Measurements from ENCODE around the gene STN1.

The STN1 gene

GRCh38 chr10:103918053-103918846, at the start of gene STN1:
TSS of gene STN1 (minus strand) at chr10:103918184. CDS start at chr10:103917594, 590 bp downstream.
- ATAC-seq (peak; percentile 95), DNase-seq (ENCODE audit: low spot score in 2 of 2) (peak; percentile 87 to 97)
- Mint-ChIP-seq H3K4me3 (peak within 1 kb of the TSS; percentile 96), H3K9me3 (no peaks in the 10 kb centered on the region), H3K4me1 (peaks cover 29% of the 10 kb centered on the region), H3K27ac (peak within 1 kb of the TSS; percentile 91), H3K36me3 (peaks cover 13% of the 10 kb centered on the region)

GRCh38 chr10:103967448-103968071, 49.6 kb upstream of the STN1 start:
- H3K27ac Mint-ChIP-seq, result peak overlapping the region; percentile 89
- peak in 1 of 2 donors; percentile 62 for DNase-seq (ENCODE audit: low spot score in 2 of 2)
- peaks cover 26% of the 10 kb centered on the region for H3K4me1 Mint-ChIP-seq
- H3K36me3 Mint-ChIP-seq, result peaks cover 18% of the 10 kb centered on the region
- peak; percentile 60 for ATAC-seq
- no peaks in the 10 kb centered on the region for H3K9me3 Mint-ChIP-seq
- peak overlapping the region; percentile 86 for H3K4me3 Mint-ChIP-seq

GRCh38 chr10:103966671-103967447, 48.9 kb upstream of the STN1 start, which contains the start of gene SLK:
TSS of gene SLK (plus strand) at chr10:103967140. CDS start at chr10:103967746, 606 bp downstream.
- peak; percentile 92 for ATAC-seq
- Mint-ChIP-seq H3K9me3 (no peaks in the 10 kb centered on the region), H3K27ac (peak within 1 kb of the TSS; percentile 97), H3K36me3 (peaks cover 13% of the 10 kb centered on the region), H3K4me3 (peak within 1 kb of the TSS; percentile 86), H3K4me1 (peaks cover 19% of the 10 kb centered on the region)
- DNase-seq (ENCODE audit: low spot score in 2 of 2), result peak; percentile 90

GRCh38 chr10:103960103-103960502, 42.1 kb upstream of the STN1 start:
- H3K27ac Mint-ChIP-seq, result no peak overlapping the region
- no peaks in the 10 kb centered on the region for H3K4me1 Mint-ChIP-seq
- no peak overlapping the region for H3K4me3 Mint-ChIP-seq

GRCh38 chr10:103958996-103959395, 41.0 kb upstream of the STN1 start:
- H3K4me1 Mint-ChIP-seq, result no peaks in the 10 kb centered on the region
- no peak for ATAC-seq
- no peak for DNase-seq (ENCODE audit: low spot score in 2 of 2)
- no peak overlapping the region for H3K4me3 Mint-ChIP-seq
- no peak overlapping the region for H3K27ac Mint-ChIP-seq
- H3K9me3 Mint-ChIP-seq, result no peaks in the 10 kb centered on the region
- peaks cover 6% of the 10 kb centered on the region for H3K36me3 Mint-ChIP-seq

More at GRCh38 chr10:103960103-103960502, 42.1 kb upstream of the STN1 start:
- Mint-ChIP-seq H3K9me3 (no peaks in the 10 kb centered on the region), H3K36me3 (peaks cover 4% of the 10 kb centered on the region)
- DNase-seq (ENCODE audit: low spot score in 2 of 2) (no peak), ATAC-seq (no peak)

GRCh38 chr10:103954543-103954942, 36.6 kb upstream of the STN1 start:
- ATAC-seq, result no peak
- Mint-ChIP-seq H3K4me1 (no peaks in the 10 kb centered on the region), H3K4me3 (no peak overlapping the region), H3K36me3 (peaks cover 6% of the 10 kb centered on the region), H3K9me3 (no peaks in the 10 kb centered on the region), H3K27ac (no peak overlapping the region)
- DNase-seq (ENCODE audit: low spot score in 2 of 2), result no peak

GRCh38 chr10:103951942-103952341, 34.0 kb upstream of the STN1 start:
- H3K4me3 Mint-ChIP-seq, result no peak overlapping the region
- no peak overlapping the region for H3K27ac Mint-ChIP-seq
- no peaks in the 10 kb centered on the region for H3K9me3 Mint-ChIP-seq
- peaks cover 11% of the 10 kb centered on the region for H3K4me1 Mint-ChIP-seq
- no peak for ATAC-seq
- DNase-seq (ENCODE audit: low spot score in 2 of 2), result no peak
- H3K36me3 Mint-ChIP-seq, result peaks cover 6% of the 10 kb centered on the region

GRCh38 chr10:103951183-103951582, 33.2 kb upstream of the STN1 start:
- no peak overlapping the region for H3K27ac Mint-ChIP-seq
- H3K4me3 Mint-ChIP-seq, result no peak overlapping the region
- DNase-seq (ENCODE audit: low spot score in 2 of 2) (no peak), ATAC-seq (no peak)
- no peaks in the 10 kb centered on the region for H3K9me3 Mint-ChIP-seq
- peaks cover 11% of the 10 kb centered on the region for H3K4me1 Mint-ChIP-seq
- peaks cover 6% of the 10 kb centered on the region for H3K36me3 Mint-ChIP-seq

- no peak for DNase-seq (ENCODE audit: low spot score in 2 of 2)
- no peaks in the 10 kb centered on the region for H3K36me3 Mint-ChIP-seq
- no peak for ATAC-seq
- no peak overlapping the region for H3K27ac Mint-ChIP-seq
- H3K4me3 Mint-ChIP-seq, result no peak overlapping the region
- no peaks in the 10 kb centered on the region for H3K9me3 Mint-ChIP-seq
- H3K4me1 Mint-ChIP-seq, result peaks cover 11% of the 10 kb centered on the region
These were observed 31.7 kb upstream of the STN1 start for GRCh38 chr10:103949728-103950127.

GRCh38 chr10:103947799-103948516, 30.0 kb upstream of the STN1 start:
- DNase-seq (ENCODE audit: low spot score in 2 of 2) (no peak), ATAC-seq (peak; percentile 51)
- H3K4me1 Mint-ChIP-seq, result peaks cover 11% of the 10 kb centered on the region
- H3K9me3 Mint-ChIP-seq, result no peaks in the 10 kb centered on the region
- no peak overlapping the region for H3K27ac Mint-ChIP-seq
- H3K36me3 Mint-ChIP-seq, result no peaks in the 10 kb centered on the region
- H3K4me3 Mint-ChIP-seq, result no peak overlapping the region

- no peaks in the 10 kb centered on the region for H3K36me3 Mint-ChIP-seq
- DNase-seq (ENCODE audit: low spot score in 2 of 2) (no peak), ATAC-seq (no peak)
- H3K4me1 Mint-ChIP-seq, result peaks cover 8% of the 10 kb centered on the region
- H3K27ac Mint-ChIP-seq, result no peak overlapping the region
- no peaks in the 10 kb centered on the region for H3K9me3 Mint-ChIP-seq
- no peak overlapping the region for H3K4me3 Mint-ChIP-seq
These were observed 24.9 kb upstream of the STN1 start for GRCh38 chr10:103942866-103943265.

GRCh38 chr10:103941801-103942200, 23.8 kb upstream of the STN1 start:
- DNase-seq (ENCODE audit: low spot score in 2 of 2) (no peak), ATAC-seq (no peak)
- Mint-ChIP-seq H3K9me3 (no peaks in the 10 kb centered on the region), H3K4me1 (no peaks in the 10 kb centered on the region), H3K4me3 (no peak overlapping the region), H3K36me3 (no peaks in the 10 kb centered on the region), H3K27ac (no peak overlapping the region)

- Mint-ChIP-seq H3K4me1 (no peaks in the 10 kb centered on the region), H3K27ac (no peak overlapping the region), H3K36me3 (no peaks in the 10 kb centered on the region), H3K4me3 (no peak overlapping the region), H3K9me3 (no peaks in the 10 kb centered on the region)
- ATAC-seq (no peak), DNase-seq (ENCODE audit: low spot score in 2 of 2) (no peak)
These were observed 21.5 kb upstream of the STN1 start for GRCh38 chr10:103939522-103939921.

GRCh38 chr10:103936022-103936421, 18.0 kb upstream of the STN1 start:
- ATAC-seq (no peak), DNase-seq (ENCODE audit: low spot score in 2 of 2) (no peak)
- Mint-ChIP-seq H3K27ac (no peak overlapping the region), H3K4me1 (no peaks in the 10 kb centered on the region), H3K9me3 (no peaks in the 10 kb centered on the region), H3K4me3 (no peak overlapping the region), H3K36me3 (no peaks in the 10 kb centered on the region)

GRCh38 chr10:103934308-103934707, 16.3 kb upstream of the STN1 start:
- Mint-ChIP-seq H3K27ac (no peak overlapping the region), H3K4me1 (no peaks in the 10 kb centered on the region), H3K4me3 (no peak overlapping the region), H3K9me3 (no peaks in the 10 kb centered on the region), H3K36me3 (no peaks in the 10 kb centered on the region)
- DNase-seq (ENCODE audit: low spot score in 2 of 2) (no peak), ATAC-seq (no peak)

All from stimulated activated effector memory CD8-positive, alpha-beta T cell treated with anti-CD3 and anti-CD28 coated beads, Interleukin-12 subunit alpha, Interleukin-12 subunit beta, amount 100 ng/mL, for 72 hours (primary cell).